ENCODE results near the gene MMP1.
"Not testable (repeated sequence)": the region's sequence is repeated elsewhere in the genome, so short reads cannot be mapped to it uniquely, and the experiment has no call there.

MMP1 gene

DNA sequence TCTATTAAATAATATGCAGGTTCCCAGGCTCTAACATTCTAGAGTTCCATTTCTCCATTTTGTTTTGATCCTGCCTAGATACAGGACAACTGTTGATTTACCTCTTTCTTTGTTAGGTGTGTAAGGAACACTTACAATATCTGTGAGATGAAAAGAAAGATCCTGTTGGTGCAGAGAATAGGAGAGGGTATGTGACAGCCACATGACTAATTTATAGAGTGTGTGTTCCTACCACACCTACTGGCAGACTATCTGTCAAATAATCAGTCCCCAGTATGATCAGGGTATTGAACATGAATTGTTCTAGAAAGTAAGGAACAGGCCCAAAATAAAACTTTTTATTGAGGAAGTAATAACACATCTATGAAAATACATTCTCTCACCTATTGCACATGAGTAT is 27.8 kb downstream of the MMP1 start:
- H3K4me3 ChIP-seq (ENCODE audit: low read length) = no peak overlapping the region

DNA sequence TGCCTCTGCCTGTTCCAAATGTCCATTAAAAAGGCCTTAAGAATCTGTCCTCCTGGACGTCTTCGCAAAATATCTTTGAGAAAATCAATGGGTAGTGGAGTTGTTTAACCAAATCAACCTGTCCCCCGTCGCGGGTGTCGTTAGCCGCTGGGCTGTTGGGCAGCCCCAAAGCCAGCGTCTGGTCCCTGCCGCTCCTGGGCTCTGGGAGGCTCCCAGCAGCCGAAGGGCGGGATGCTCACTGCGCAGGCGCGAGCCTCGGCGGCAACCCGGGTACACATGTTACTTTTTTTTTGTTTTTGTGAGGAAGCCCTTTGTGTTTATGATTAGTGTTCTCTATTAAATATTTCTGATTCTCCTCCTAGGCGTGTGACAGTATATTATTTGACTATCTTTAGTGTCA is 30.2 kb downstream of the MMP1 start:
- no peak overlapping the region for H3K4me3 ChIP-seq (ENCODE audit: low read length)
- H3K9me3 ChIP-seq (ENCODE audit: low read length) = no peaks in the 10 kb centered on the region
- no peaks in the 10 kb centered on the region for H3K27me3 ChIP-seq (ENCODE audit: insufficient read depth, low read length)
- peaks cover 5% of the 10 kb centered on the region for H3K4me1 ChIP-seq (ENCODE audit: insufficient read depth, low read length)
- no peaks in the 10 kb centered on the region for H3K36me3 ChIP-seq (ENCODE audit: insufficient read depth, low read length)
- H2AFZ ChIP-seq (ENCODE audit: low read depth, low read length) = no peak overlapping the region

More for the DNA sequence above, 27.8 kb downstream of the MMP1 start:
- H3K27me3 ChIP-seq (ENCODE audit: insufficient read depth, low read length) = no peaks in the 10 kb centered on the region
- H3K9me3 ChIP-seq (ENCODE audit: low read length) = no peaks in the 10 kb centered on the region
- no peaks in the 10 kb centered on the region for H3K36me3 ChIP-seq (ENCODE audit: insufficient read depth, low read length)
- H2AFZ ChIP-seq (ENCODE audit: low read depth, low read length) = no peak overlapping the region
- peaks cover 5% of the 10 kb centered on the region for H3K4me1 ChIP-seq (ENCODE audit: insufficient read depth, low read length)

DNA sequence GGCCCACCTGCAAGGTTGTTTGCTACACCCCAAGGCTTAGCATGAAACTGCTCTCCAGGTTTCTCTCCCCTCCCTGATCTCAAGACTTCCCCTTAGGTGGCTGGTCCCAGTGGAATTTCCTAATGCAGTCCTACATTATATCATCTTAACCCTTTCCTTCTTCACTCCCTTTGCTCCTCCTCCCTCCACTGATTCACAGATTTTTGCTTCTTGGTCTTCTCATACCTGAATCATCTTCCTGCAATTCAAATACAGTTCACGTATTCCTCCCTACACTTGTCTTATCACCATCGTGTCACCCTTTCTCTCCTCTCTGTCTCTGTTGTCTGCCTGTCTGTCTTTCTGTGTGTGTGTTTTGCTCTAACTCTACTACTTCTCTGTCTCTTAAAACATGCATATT is 34.5 kb downstream of the MMP1 start:
- Histone ChIP-seq H3K9me3 (ENCODE audit: low read length) (no peaks in the 10 kb centered on the region), H2AFZ (ENCODE audit: low read depth, low read length) (no peak overlapping the region), H3K36me3 (ENCODE audit: insufficient read depth, low read length) (no peaks in the 10 kb centered on the region), H3K4me3 (ENCODE audit: low read length) (no peak overlapping the region), H3K4me1 (ENCODE audit: insufficient read depth, low read length) (peaks cover 14% of the 10 kb centered on the region), H3K27me3 (ENCODE audit: insufficient read depth, low read length) (no peaks in the 10 kb centered on the region)

DNA sequence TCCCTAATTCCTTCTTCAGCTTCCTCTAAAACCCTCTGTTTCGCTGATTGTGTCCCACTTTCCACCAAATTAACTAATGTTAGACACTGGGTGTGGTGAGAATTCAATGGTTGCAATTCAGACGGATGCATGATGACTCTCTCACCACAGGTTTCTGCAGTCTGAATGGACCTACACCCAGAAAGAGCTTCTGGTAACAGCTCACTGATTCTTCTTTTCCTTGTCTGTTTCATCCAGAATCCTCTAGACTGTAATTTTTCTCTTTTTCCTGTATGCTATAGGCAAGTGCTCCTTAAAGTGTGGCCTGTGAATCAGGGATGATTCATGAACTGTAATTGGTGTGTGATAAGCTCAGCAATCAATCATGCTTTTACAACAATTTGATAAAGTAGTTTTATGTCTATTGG is 35.6 kb downstream of the MMP1 start:
- Histone ChIP-seq H3K4me3 (ENCODE audit: low read length) (no peak overlapping the region), H3K4me1 (ENCODE audit: insufficient read depth, low read length) (peaks cover 14% of the 10 kb centered on the region), H3K9me3 (ENCODE audit: low read length) (no peaks in the 10 kb centered on the region), H3K36me3 (ENCODE audit: insufficient read depth, low read length) (no peaks in the 10 kb centered on the region), H2AFZ (ENCODE audit: low read depth, low read length) (no peak overlapping the region), H3K27me3 (ENCODE audit: insufficient read depth, low read length) (no peaks in the 10 kb centered on the region)

DNA sequence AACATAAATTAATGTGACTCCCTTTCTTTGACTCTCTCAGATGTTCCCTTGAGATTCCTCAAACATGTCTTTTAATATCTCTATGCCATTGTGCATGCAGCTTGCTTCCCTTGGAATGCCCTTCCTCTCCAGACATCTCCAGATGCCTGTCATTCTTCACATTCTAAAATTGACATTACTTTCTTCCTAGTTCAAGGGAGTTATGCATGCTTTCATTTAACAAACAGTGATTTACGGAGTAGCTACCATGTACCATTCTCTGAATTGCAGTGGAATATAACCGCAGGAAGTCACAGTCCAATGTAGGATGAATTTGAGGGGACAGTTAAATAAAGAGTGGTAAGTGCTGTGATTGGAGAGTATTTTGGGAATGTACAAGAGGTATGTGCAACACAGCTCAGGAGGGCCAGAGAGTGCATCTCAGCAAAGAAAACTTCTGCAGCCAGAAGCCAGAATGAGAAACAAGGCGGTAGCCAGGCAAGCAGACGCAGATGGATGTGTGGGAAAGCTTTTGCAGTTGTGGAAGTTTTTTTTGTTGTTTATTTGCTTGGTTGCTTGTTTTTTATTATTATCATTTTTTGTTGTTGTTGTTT is 36.2 kb downstream of the MMP1 start:
- Histone ChIP-seq H3K9me3 (ENCODE audit: low read length) (no peaks in the 10 kb centered on the region), H2AFZ (ENCODE audit: low read depth, low read length) (no peak overlapping the region), H3K4me1 (ENCODE audit: insufficient read depth, low read length) (peaks cover 14% of the 10 kb centered on the region), H3K27me3 (ENCODE audit: insufficient read depth, low read length) (no peaks in the 10 kb centered on the region), H3K4me3 (ENCODE audit: low read length) (no peak overlapping the region), H3K36me3 (ENCODE audit: insufficient read depth, low read length) (no peaks in the 10 kb centered on the region)

DNA sequence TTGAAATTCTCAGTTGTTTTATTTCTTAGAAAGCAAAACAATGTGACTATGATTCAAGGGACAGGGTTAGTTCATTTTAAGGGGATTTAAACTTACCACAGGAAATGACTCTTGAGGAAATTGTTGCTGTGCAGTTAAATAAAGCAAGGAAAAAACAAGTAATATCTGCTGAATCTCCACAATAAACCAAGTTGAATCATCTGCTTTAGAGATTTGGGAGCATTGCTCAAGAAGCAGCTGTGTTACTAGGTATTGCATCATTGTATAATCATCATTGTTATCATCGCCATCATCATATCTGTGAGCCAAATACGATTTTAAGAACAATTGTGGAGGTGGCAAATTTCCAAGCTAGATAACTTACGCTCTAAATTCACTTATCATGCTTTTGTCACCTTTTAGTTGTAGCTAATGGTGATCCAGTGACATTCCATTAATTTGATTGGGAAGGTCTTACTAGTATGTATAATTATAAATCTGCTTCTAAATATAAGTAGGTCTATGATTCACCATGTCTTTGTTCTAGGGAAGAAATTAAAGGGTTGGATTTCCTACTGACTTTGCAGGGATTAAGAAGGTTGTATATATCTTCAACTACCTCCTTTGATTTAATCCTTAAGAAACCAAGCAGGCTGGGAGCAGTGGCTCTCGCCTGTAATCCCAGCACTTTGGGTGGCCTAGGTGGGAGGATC is 37.5 kb downstream of the MMP1 start:
- H3K4me3 ChIP-seq (ENCODE audit: low read length) = no peak overlapping the region
- H2AFZ ChIP-seq (ENCODE audit: low read depth, low read length) = no peak overlapping the region
- no peaks in the 10 kb centered on the region for H3K36me3 ChIP-seq (ENCODE audit: insufficient read depth, low read length)

DNA sequence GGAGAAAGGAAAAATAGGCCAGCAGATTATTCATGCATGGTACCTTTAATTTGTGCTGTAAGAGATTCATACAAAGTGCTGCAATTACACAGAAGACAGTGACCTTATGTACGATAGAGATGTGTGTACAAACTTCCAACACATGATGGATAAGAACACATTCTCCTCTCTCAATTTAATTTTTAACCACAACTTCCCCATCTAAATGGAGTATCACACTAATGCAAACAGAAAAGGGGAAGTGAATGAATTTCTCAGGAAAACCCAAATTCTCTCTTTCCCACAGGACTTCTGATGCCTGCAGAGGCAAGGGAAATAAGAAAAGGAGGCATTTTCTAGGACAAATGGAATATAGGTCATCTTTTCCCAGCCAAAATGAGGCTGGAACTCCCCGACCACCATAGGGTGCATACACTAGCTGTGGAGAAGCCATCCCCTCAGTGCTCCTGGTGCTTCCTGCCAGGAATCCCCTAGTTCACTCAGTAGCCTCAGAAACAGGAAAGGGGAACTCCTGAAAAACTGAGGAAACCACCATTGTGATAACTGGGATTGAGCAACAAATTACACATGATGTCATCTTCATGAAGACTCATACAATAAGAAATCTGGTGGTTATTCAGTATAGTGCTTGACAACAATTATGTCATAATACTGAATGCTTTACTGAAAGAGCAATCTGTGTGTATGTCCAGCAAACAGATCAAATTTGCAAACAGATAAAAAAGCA is 40.0 kb downstream of the MMP1 start:
- Histone ChIP-seq H3K4me1 (ENCODE audit: insufficient read depth, low read length) (peaks cover 14% of the 10 kb centered on the region), H2AFZ (ENCODE audit: low read depth, low read length) (no peak overlapping the region), H3K36me3 (ENCODE audit: insufficient read depth, low read length) (no peaks in the 10 kb centered on the region), H3K4me3 (ENCODE audit: low read length) (no peak overlapping the region), H3K9me3 (ENCODE audit: low read length) (no peaks in the 10 kb centered on the region), H3K27me3 (ENCODE audit: insufficient read depth, low read length) (no peaks in the 10 kb centered on the region)

More for the DNA sequence above, 37.5 kb downstream of the MMP1 start:
- H3K27me3 ChIP-seq (ENCODE audit: insufficient read depth, low read length) = no peaks in the 10 kb centered on the region
- no peaks in the 10 kb centered on the region for H3K9me3 ChIP-seq (ENCODE audit: low read length)
- H3K4me1 ChIP-seq (ENCODE audit: insufficient read depth, low read length) = peaks cover 14% of the 10 kb centered on the region

DNA sequence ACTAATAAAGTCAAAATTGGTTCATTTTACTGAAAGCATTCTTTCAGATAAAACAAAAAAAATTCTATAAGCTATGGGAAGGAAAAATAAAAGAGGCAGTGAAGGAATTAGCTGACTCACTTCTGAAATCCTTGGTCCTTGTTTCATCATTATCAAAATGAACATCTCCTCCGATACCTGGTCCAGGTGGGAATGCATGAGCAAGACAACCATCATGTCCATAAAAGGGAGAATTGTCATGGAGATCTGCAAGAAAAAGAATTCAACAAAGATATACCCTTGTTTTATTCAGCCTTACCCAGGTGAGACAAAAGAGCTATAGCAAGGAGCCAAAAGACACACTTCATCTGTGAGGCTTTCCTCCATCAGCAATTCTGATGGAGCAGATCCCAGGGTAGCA is 44.7 kb downstream of the MMP1 start:
- no peak overlapping the region for H2AFZ ChIP-seq (ENCODE audit: low read depth, low read length)
- no peaks in the 10 kb centered on the region for H3K4me1 ChIP-seq (ENCODE audit: insufficient read depth, low read length)
- H3K27me3 ChIP-seq (ENCODE audit: insufficient read depth, low read length) = no peaks in the 10 kb centered on the region
- no peaks in the 10 kb centered on the region for H3K36me3 ChIP-seq (ENCODE audit: insufficient read depth, low read length)
- no peak overlapping the region for H3K4me3 ChIP-seq (ENCODE audit: low read length)
- no peaks in the 10 kb centered on the region for H3K9me3 ChIP-seq (ENCODE audit: low read length)

DNA sequence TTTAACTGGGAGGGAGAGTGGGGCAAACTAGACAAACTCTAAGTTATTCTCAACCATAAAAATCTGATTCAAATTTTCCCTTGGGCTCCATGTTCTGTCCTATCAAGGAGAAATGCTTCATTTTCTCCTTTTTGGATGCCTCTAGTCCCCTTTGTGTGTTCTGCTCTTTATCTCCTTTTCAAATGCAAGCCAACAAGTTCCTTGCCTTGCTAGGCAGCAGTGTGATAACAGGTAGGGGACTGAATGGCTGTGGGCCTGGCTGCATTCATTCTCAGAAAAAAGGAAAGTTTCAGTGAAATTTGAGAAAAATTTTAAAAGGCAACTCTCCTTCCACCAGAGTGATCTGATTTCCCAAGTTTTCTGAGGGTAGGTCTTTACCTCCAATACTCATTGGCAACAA is 46.3 kb downstream of the MMP1 start:
- H3K4me3 ChIP-seq (ENCODE audit: low read length) = no peak overlapping the region
- no peaks in the 10 kb centered on the region for H3K27me3 ChIP-seq (ENCODE audit: insufficient read depth, low read length)
- no peaks in the 10 kb centered on the region for H3K36me3 ChIP-seq (ENCODE audit: insufficient read depth, low read length)
- H3K9me3 ChIP-seq (ENCODE audit: low read length) = no peaks in the 10 kb centered on the region
- no peaks in the 10 kb centered on the region for H3K4me1 ChIP-seq (ENCODE audit: insufficient read depth, low read length)
- H2AFZ ChIP-seq (ENCODE audit: low read depth, low read length) = no peak overlapping the region

DNA sequence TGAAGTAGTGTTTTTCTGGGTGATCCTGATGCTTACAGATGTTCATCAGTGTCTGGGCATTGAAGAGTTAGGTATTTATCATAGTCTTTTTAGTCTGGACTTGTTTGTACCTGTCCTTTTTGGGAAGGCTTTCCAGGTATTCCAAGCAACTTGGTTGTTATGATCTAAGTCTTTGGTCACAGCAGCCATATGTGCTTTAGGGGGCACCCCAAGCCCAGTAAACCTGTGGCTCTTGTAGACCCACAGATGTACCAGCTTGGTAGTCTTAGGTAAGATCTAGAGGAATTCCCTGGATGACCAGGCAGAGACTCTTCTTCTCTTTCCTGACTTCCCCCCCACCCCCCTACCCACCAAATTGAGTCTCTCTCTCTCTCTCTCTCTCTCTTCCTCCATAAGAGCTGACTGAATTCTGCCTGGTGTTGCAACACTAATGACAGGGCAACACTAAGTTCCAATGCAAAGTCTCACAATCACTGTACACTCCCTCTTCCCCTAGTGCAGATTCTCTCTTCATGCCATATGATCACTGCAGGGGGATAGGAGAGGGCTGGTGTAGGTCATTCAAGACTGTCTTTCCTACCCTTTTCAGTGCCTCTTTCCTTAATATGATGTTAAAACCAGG is 48.7 kb downstream of the MMP1 start:
- H3K27me3 ChIP-seq (ENCODE audit: insufficient read depth, low read length) = no peaks in the 10 kb centered on the region
- H3K9me3 ChIP-seq (ENCODE audit: low read length) = no peaks in the 10 kb centered on the region
- no peaks in the 10 kb centered on the region for H3K4me1 ChIP-seq (ENCODE audit: insufficient read depth, low read length)
- H2AFZ ChIP-seq (ENCODE audit: low read depth, low read length) = no peak overlapping the region
- H3K36me3 ChIP-seq (ENCODE audit: insufficient read depth, low read length) = no peaks in the 10 kb centered on the region
- no peak overlapping the region for H3K4me3 ChIP-seq (ENCODE audit: low read length)

DNA sequence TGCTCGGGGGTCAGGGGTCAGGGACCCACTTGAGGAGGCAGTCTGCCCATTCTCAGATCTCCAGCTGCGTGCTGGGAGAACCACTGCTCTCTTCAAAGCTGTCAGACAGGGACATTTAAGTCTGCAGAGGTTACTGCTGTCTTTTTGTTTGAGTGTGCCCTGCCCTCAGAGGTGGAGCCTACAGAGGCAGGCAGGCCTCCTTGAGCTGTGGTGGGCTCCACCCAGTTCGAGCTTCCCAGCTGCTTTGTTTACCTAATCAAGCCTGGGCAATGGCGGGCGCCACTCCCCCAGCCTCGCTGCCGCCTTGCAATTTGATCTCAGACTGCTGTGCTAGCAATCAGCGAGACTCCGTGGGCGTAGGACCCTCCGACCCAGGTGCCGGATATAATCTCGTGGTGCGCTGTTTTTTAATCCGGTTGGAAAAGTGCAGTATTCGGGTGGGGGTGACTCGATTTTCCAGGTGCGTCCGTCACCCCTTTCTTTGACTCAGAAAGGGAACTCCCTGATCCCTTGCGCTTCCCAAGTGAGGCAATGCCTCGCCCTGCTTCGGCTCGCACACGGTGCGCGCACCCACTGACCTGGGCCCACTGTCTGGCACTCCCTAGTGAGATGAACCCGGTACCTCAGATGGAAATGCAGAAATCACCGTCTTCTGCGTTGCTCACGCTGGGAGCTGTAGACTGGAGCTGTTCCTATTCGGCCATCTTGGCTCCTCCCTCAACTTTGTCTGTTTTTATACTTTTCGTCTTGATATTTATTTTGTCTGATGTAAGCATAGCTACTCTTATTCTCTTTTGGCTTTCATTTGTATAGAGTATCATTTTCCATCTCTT is 51.0 kb downstream of the MMP1 start:
- H3K27me3 ChIP-seq (ENCODE audit: insufficient read depth, low read length); H3K4me1 ChIP-seq (ENCODE audit: insufficient read depth, low read length); H3K4me3 ChIP-seq (ENCODE audit: low read length); H2AFZ ChIP-seq (ENCODE audit: low read depth, low read length); H3K36me3 ChIP-seq (ENCODE audit: insufficient read depth, low read length); H3K9me3 ChIP-seq (ENCODE audit: low read length): not testable (repeated sequence)

Data from neuron (in vitro differentiated cells).